Psoas muscle (tissue), 8 donors: ENCODE measurements around the gene NAE1. TPM values are rescaled to one million over a fixed set of nuclear protein-coding genes. Genes with fewer than 3 reads are reported as not detected.
A peak's percentile ranks its signal among the peaks of the same experiment; 100 is the strongest.

Source experiments
- ATAC-seq, 4 donors: fragments of 200-7000 bp; cut with Tn5 transposase; one replicate each; pipeline ENCODE4 v1.9.1; 2020; ENCODE audit warnings: moderate library complexity in 3 of 4, mild to moderate bottlenecking in 2 of 4
- DNase-seq, 2 donors: peaks; one replicate each; pipeline ENCODE4 v3.0.0-alpha.2; 2020
- H3K27ac ChIP-seq: fragments of 200-600 bp; one replicate; pipeline ENCODE4 v1.8.0; 2022
- H3K27me3 ChIP-seq, 3 donors: fragments of 200-600 bp in 1 of 3; one replicate each; pipeline versions ENCODE4 v1.6.1 to v1.8.0; 2013 to 2022; ENCODE audit warnings: low read length in 2 of 3, mild to moderate bottlenecking in 2 of 3, moderate library complexity in 1 of 3; ENCODE audit not compliant: insufficient read depth in 3 of 3
- H3K36me3 ChIP-seq, 2 donors: fragments of 200-600 bp in 1 of 2; one replicate each; pipeline versions ENCODE4 v1.6.1 to v1.8.0; 2013 to 2022; ENCODE audit warnings: low read depth in 1 of 2, mild to moderate bottlenecking in 1 of 2, moderate library complexity in 1 of 2; ENCODE audit not compliant: insufficient read depth in 1 of 2
- H3K4me1 ChIP-seq: fragments of 200-600 bp; one replicate; pipeline ENCODE4 v1.8.0; 2022
- H3K4me3 ChIP-seq: fragments of 200-600 bp; one replicate; pipeline ENCODE4 v1.8.0; 2022; ENCODE audit warnings: mild to moderate bottlenecking
- H3K9me3 ChIP-seq: fragments of 200-600 bp; one replicate; pipeline ENCODE4 v1.8.0; 2022
- CTCF ChIP-seq: fragments of 200-600 bp; IDR thresholded peaks from one replicate; pipeline ENCODE4 v1.8.0; 2022; ENCODE audit warnings: antibody characterized with exemption
- WGBS, 3 donors: extraction: QIAGEN DNeasy Blood & Tissue Kit; methylation state at CpG; one replicate each; pipeline versions ENCODE4 v1.1.6 to v1.1.7; 2013; 5-methylcytosine and 5-hydroxymethylcytosine counted together
- intact Hi-C, 2 donors: fragments of 100-400 bp; cut with DNase I; formaldehyde crosslinking; loops; one replicate each; pipeline versions ENCODE4 v1.11.0 to v1.14.2; 2022
- polyA plus RNA-seq, 3 donors: library from polyadenylated mRNA; stranded (reverse); fragments of 200-250 nt; gene quantifications; one replicate each; pipeline ENCODE4 v1.2.3, GENCODE V29; 2013
- total RNA-seq, 4 donors: library from RNA; stranded (reverse); fragmentation: NEBNext Ultra II Directional in 2 of 4; extraction: Animal tissue kit (Norgen Biotek cat#: 25700) in 2 of 4; gene quantifications; one replicate each; pipeline versions ENCODE4 v1.2.1 to v1.2.4, GENCODE V29; 2021 to 2023
- donor health status: healthy with polysubstance abuse.
- donor health status: DM: no; HTN: no; CAD: no; lungs with moderate emphysema.
- donor health status: Bipolar disorder and iron deficiency.
- donor health status: healthy.
- donor health status: DM: yes; HTN: yes; CAD: no.
- donor health status: DM: no; HTN: no; CAD: no.
- donor health status: DM: no; HTN: no; CAD: no.
- donor health status: DM: yes; HTN: yes; CAD: no.

The NAE1 gene
- total and polyA plus RNA-seq, 7 donors, result 22.7 to 46.1 (median 30.9) TPM

DNA sequence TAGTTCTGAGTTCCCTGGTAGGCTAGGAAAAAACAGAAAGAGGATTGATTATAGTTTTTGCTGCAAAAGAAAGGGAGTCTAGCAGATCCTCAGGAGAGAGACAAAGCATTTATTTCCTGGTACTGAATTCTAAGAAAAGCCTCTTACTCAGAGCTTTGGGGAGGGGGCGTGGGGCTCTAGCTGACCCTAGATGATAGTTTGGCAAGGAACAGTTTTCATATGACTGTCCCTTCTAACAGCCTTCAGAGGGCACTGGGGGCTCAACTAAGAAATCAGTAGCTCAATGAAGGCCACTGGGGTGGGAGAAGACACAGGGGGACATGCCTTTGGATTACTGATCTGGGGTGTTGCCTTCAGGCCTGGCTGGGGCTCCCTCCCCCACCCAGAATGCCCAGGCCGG lies 17.4 kb upstream of the NAE1 start:
- Histone ChIP-seq H3K36me3 (no peaks in the 10 kb centered on the region), H3K9me3 (no peaks in the 10 kb centered on the region), H3K4me3 (no peak overlapping the region), H3K27ac (no peak overlapping the region), H3K27me3 (peaks cover 0 to 22% (median 12%) of the 10 kb centered on the region in 3 donors), H3K4me1 (peaks cover 12% of the 10 kb centered on the region)
- TF ChIP-seq CTCF, result no peak
- intact Hi-C loops, result no loop called here
- DNase-seq (no peak), ATAC-seq (no peak)
- WGBS, 3 donors, result 85 to 91% (median 87%) methylated on average over 2 of the region's 2 CpGs

- 77 to 82% (median 79%) methylated on average over 6 of the region's 6 CpGs for WGBS, 3 donors
- no peak for DNase-seq
Observed at GRCh38 chr16:66847533-66848067, 16.8 kb upstream of the NAE1 start.

GRCh38 chr16:66846831-66847230 lies 16.1 kb upstream of the NAE1 start:
- no peak for TF ChIP-seq CTCF
- Histone ChIP-seq H3K27me3 (peaks cover 0 to 24% (median 12%) of the 10 kb centered on the region in 3 donors), H3K9me3 (no peaks in the 10 kb centered on the region), H3K4me1 (peaks cover 12% of the 10 kb centered on the region), H3K27ac (no peak overlapping the region), H3K36me3 (no peaks in the 10 kb centered on the region), H3K4me3 (no peak overlapping the region)
- 94 to 97% (median 96%) methylated on average over 6 of the region's 6 CpGs for WGBS, 3 donors
- intact Hi-C loops, result no loop called here
- DNase-seq, result no peak
- ATAC-seq, result no peak

More at GRCh38 chr16:66847533-66848067, 16.8 kb upstream of the NAE1 start:
- Histone ChIP-seq H3K27me3 (peaks cover 0 to 24% (median 12%) of the 10 kb centered on the region in 3 donors), H3K27ac (no peak overlapping the region), H3K4me1 (peaks cover 12% of the 10 kb centered on the region), H3K9me3 (no peaks in the 10 kb centered on the region), H3K36me3 (no peaks in the 10 kb centered on the region), H3K4me3 (no peak overlapping the region)
- intact Hi-C loops, result no loop called here
- no peak for TF ChIP-seq CTCF
- no peak for ATAC-seq

DNA sequence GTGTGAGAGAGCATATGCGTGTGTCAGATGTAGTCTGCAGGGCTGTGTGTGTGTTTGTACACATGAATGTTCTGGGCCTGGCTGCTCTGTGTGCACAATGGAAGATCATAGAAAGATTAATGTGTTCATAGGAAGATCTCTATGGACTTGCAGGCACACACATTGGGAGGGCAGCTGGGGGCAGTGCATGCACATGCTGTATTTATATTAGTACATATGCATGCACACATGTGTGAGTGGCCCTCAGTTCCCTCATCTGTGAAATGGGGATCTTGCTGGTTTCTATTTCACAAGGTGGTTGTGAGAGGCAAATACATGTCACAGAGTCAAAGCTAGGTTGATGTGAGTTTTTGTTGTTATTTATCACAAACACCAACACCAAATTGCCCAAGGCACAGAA lies 15.5 kb upstream of the NAE1 start:
- Histone ChIP-seq H3K9me3 (no peaks in the 10 kb centered on the region), H3K27me3 (peaks cover 0 to 24% (median 12%) of the 10 kb centered on the region in 3 donors), H3K27ac (no peak overlapping the region), H3K4me3 (no peak overlapping the region), H3K4me1 (peaks cover 12% of the 10 kb centered on the region), H3K36me3 (no peaks in the 10 kb centered on the region)
- WGBS, 3 donors, result 76 to 87% (median 85%) methylated on average over 1 of the region's 1 CpG
- DNase-seq (no peak), ATAC-seq (no peak)
- intact Hi-C loops, result no loop called here
- TF ChIP-seq CTCF, result no peak

- DNase-seq, result no peak
- H3K4me1 ChIP-seq, result peaks cover 12% of the 10 kb centered on the region
- H3K27ac ChIP-seq, result no peak overlapping the region
- no peak for TF ChIP-seq CTCF
- intact Hi-C loops, result no loop called here
- no peaks in the 10 kb centered on the region for H3K9me3 ChIP-seq
- H3K4me3 ChIP-seq, result no peak overlapping the region
- peaks cover 0 to 24% (median 12%) of the 10 kb centered on the region in 3 donors for H3K27me3 ChIP-seq
- no peaks in the 10 kb centered on the region for H3K36me3 ChIP-seq
- ATAC-seq, result peak; percentile 49 to 67 (median 62)
- 23 to 25% (median 24%) methylated on average over 9 of the region's 9 CpGs for WGBS, 3 donors
Observed at GRCh38 chr16:66845791-66846221, 15.0 kb upstream of the NAE1 start.
